SJSA1 (cell line): ENCODE data around the gene ACLY. TPM values are rescaled to one million over a fixed set of nuclear protein-coding genes. Genes with fewer than 3 reads are reported as not detected.

ENCODE experiments used
- DNase-seq, 2 experiments: peaks; one replicate each; pipeline ENCODE4 v3.0.0-alpha.2; 2015 to 2020; ENCODE audit warnings: low spot score in 2 of 2, low read depth in 1 of 2
- H3K27ac ChIP-seq: fragments of 250-450 bp; sonication (Bioruptor Pico); 2 replicates; pipeline ENCODE4 v1.5.1; 2020; ENCODE audit warnings: mild to moderate bottlenecking, moderate library complexity
- H3K27me3 ChIP-seq: fragments of 250-450 bp; sonication (Bioruptor Pico); replicated peaks from 2 replicates; pipeline ENCODE4 v1.5.1; 2020; ENCODE audit warnings: mild to moderate bottlenecking, moderate library complexity
- H3K36me3 ChIP-seq: fragments of 250-450 bp; sonication (Bioruptor Pico); 2 replicates; pipeline ENCODE4 v1.5.1; 2020; ENCODE audit warnings: mild to moderate bottlenecking
- H3K4me1 ChIP-seq: fragments of 250-450 bp; sonication (Bioruptor Pico); replicated peaks from 2 replicates; pipeline ENCODE4 v1.6.1; 2021; ENCODE audit warnings: mild to moderate bottlenecking
- H3K4me3 ChIP-seq: fragments of 250-450 bp; sonication (Bioruptor Pico); 2 replicates; pipeline ENCODE4 v1.5.1; 2020; ENCODE audit warnings: mild to moderate bottlenecking
- H3K9me3 ChIP-seq: fragments of 250-450 bp; sonication (Bioruptor Pico); replicated peaks from 2 replicates; pipeline ENCODE4 v1.5.1; 2020; ENCODE audit warnings: mild to moderate bottlenecking
- total RNA-seq: library from RNA; depleted of rRNA; stranded (reverse); fragments of >200 nt; shearing (Covaris generic); gene quantifications from 2 replicates; pipeline ENCODE4 v1.2.3, GENCODE V29; 2014

The ACLY gene
- total RNA-seq, 1 experiment from 2014 or later: 122 TPM

DNA sequence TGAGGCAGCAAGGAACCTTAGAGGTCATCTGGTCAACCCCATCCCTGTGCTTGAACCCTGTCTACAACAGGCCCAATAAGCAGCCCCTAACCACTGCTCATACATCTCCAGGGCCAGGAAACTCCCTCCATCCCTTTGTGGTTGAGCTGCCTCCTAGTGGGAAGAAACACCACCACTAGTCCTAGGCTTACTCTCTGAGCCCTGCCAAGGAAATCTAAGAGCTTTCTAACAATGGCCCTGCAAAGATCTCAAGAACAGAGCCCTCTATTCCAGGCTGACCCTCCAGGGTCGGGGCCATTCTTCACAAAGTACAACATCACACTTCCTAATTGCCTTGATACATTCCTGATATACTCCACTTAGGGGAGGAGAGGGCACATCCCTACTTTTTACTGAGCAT lies 5.8 kb downstream of the ACLY start:
- Histone ChIP-seq H3K27me3 (no peaks in the 10 kb centered on the region), H3K4me3 (no peak overlapping the region), H3K27ac (no peak overlapping the region), H3K36me3 (peaks cover 87% of the 10 kb centered on the region), H3K4me1 (peaks cover 34% of the 10 kb centered on the region), H3K9me3 (no peaks in the 10 kb centered on the region)
- no peak for DNase-seq

DNA sequence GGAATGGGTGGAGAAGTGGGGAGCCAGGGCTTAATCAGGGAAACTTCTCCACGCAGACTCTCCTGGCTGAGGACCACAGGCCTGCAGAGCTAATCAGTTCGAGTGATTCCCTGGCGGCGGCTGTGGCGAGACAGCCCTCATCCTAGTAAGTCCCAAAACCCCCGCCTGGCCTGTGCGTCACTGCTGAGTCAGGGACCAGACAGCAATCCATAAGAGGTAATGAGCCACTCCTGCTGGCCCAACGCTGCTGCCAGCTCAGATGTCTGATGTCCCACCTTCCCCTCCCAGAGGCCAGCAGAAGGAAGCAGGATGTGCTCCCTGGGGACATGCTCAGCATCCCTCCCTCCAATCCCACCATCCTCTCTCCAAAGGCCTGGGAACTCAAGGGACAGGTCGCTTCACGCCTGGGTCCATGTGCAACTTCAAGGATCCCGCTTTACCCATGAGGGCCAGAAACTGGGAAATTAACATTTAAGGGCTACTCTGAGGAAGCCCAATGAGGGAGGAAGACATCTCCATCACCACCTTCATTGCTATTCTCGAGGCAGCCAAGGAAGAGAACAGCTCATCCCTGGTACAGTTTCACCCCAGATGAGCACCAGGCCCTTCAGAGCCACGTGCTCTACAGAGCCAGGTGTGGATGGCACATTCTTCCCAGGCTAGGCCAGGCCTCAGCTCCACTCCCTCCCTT lies 7.9 kb downstream of the ACLY start:
- Histone ChIP-seq H3K27ac (peak overlapping the region; percentile 51), H3K4me1 (peaks cover 36% of the 10 kb centered on the region), H3K4me3 (no peak overlapping the region), H3K27me3 (no peaks in the 10 kb centered on the region), H3K36me3 (peaks cover 89% of the 10 kb centered on the region), H3K9me3 (no peaks in the 10 kb centered on the region)
- DNase-seq: peak; percentile 82 to 98

DNA sequence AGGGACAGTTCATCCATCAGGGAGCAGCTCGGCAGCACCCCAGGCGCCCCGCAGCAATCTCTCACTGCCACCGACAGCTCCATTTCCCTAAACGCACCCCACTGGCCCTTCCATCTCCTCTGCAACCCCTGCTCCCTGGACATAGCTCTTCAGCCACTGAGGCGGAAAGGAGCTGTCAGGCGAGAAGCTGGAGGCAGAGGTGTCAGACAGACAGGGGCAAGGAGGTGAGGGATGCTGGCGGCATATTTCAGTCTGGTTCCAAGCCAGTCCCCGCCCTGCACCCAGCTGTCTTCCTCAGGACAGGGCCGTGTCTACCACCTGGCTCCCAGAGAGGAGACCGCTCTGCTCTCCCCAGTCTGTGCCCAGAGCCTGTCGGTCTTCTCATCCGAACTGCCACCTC lies 9.7 kb downstream of the ACLY start:
- H3K27me3 ChIP-seq: no peaks in the 10 kb centered on the region
- peaks cover 36% of the 10 kb centered on the region for H3K4me1 ChIP-seq
- peaks cover 93% of the 10 kb centered on the region for H3K36me3 ChIP-seq
- DNase-seq: no peak
- no peak overlapping the region for H3K4me3 ChIP-seq
- H3K9me3 ChIP-seq: no peaks in the 10 kb centered on the region
- H3K27ac ChIP-seq: no peak overlapping the region

DNA sequence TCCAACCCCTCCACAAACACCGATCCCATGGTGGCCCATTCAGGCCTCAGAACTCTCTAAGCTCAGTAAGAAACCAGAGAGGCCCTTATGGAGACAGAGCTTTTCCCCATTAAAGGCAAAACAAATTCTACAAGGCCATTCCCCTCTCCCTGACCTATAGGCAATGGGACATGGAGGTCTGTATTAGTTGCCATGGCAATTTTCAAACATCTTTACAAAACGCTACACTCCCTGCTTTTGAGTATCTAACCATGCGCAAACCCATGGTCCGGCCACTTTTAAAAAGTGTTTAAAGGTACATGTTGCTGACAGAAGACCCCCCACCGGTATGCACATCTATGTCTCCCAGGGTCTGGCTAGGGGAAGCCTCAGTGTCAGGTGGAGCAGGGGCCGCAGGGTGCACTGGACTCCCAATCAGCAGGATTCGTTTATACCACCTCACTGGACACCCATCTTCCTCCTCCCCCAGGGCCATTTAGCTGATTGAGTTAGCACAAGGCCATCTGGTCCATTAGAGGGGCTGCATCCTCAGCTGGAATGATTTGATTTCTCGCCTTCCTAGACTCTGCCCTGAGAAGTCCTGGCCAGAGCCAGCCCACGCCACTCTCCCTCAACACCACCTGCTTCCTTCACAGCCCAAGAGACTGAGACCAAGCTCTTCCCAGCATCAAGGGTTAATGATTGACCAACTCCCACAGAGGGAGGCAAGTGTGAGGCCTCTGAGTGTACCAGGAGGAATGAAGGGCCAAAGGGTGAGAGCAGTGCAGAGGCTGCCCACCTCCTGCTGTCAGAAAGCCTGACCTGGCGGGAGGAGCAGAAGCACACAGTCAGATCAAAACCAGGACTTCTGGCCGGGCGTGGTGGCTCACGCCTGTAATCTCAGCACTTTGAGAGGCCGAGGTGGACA lies 10.9 kb downstream of the ACLY start:
- no peak overlapping the region for H3K4me3 ChIP-seq
- peaks cover 88% of the 10 kb centered on the region for H3K36me3 ChIP-seq
- no peaks in the 10 kb centered on the region for H3K27me3 ChIP-seq
- no peak for DNase-seq
- H3K27ac ChIP-seq: 0 out of 2 replicates have a peak overlapping the region, but pooled peaks have one; percentile 18
- H3K9me3 ChIP-seq: no peaks in the 10 kb centered on the region
- H3K4me1 ChIP-seq: peaks cover 36% of the 10 kb centered on the region

DNA sequence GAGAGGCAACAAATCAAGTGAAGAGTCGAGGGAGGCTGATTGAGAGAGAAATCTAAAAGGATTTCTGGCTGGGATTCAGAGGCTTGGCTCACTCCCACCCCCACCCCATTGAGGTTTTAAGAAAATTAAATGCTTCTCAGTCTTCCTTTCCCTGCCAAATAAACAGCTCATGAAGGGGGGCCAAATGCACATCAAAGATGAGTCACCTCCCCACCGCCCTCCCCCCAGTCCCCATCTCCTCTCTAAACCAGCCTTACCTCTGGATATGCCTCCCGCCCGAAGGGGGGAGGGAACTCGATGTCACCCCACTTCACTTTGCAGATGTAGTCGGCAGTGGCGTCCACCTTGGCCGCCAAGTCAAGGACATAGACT lies 11.6 kb downstream of the ACLY start:
- H3K9me3 ChIP-seq: no peaks in the 10 kb centered on the region
- peaks cover 36% of the 10 kb centered on the region for H3K4me1 ChIP-seq
- H3K36me3 ChIP-seq: peaks cover 88% of the 10 kb centered on the region
- no peaks in the 10 kb centered on the region for H3K27me3 ChIP-seq
- no peak overlapping the region for H3K27ac ChIP-seq
- no peak overlapping the region for H3K4me3 ChIP-seq
- DNase-seq: peak; percentile 52 to 66

DNA sequence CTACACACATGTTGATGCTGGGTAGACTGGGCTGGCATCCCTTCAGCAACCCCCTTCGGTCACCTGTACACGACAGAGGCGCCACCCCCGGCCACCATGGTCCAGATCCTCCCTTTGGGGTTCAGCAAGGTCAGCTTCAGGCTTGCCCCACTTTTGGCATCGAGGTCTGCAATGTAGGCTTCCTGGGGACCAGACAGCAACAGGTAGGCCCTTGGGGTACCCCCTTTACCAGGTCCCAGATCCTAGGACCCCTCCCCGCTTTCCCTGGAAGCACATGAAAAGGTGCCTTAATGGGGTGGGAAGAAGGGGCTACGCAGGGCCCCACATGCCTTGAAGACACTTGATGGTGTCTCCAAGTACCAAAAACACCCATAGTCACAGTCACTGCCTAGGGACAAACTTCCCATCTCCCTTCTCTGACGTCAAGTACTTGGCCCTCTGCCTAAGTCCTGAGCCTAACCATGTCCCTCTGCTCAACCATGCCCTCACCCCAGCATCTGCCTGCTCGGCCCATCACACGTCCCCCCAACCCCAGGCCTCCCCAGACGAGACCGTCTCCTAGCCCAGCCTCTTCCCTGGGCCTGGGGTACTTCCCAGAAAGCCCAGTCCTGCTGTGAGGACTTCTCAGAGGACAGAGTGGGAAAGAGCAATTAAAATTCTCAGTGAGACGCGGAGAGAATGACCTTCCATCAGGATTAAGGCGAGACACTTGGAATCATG lies 12.1 kb downstream of the ACLY start:
- H3K27ac ChIP-seq: no peak overlapping the region
- no peak overlapping the region for H3K4me3 ChIP-seq
- H3K9me3 ChIP-seq: no peaks in the 10 kb centered on the region
- no peaks in the 10 kb centered on the region for H3K27me3 ChIP-seq
- peaks cover 36% of the 10 kb centered on the region for H3K4me1 ChIP-seq
- no peak for DNase-seq
- H3K36me3 ChIP-seq: peaks cover 89% of the 10 kb centered on the region

DNA sequence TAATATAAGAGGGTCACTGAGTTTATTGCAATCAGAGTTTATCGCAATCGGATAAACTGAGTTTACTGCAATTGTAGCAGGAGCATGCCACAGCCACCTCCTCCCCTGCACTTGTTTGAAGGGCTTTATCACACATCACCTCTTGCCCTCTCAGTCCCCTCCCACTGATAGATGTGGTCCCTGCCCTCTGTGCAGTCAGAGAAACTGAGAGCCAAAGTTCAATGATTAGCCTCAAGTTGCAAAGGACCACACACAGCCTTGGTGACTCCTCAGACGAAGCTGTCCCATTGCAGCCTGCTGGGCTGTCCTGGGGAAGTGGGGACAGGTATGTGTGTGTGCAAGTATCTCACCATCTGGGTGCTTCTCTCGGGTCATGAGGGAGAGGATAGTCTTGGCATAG lies 13.6 kb downstream of the ACLY start:
- no peaks in the 10 kb centered on the region for H3K9me3 ChIP-seq
- no peak for DNase-seq
- H3K36me3 ChIP-seq: peaks cover 89% of the 10 kb centered on the region
- no peaks in the 10 kb centered on the region for H3K27me3 ChIP-seq
- no peak overlapping the region for H3K27ac ChIP-seq
- peaks cover 22% of the 10 kb centered on the region for H3K4me1 ChIP-seq
- no peak overlapping the region for H3K4me3 ChIP-seq

DNA sequence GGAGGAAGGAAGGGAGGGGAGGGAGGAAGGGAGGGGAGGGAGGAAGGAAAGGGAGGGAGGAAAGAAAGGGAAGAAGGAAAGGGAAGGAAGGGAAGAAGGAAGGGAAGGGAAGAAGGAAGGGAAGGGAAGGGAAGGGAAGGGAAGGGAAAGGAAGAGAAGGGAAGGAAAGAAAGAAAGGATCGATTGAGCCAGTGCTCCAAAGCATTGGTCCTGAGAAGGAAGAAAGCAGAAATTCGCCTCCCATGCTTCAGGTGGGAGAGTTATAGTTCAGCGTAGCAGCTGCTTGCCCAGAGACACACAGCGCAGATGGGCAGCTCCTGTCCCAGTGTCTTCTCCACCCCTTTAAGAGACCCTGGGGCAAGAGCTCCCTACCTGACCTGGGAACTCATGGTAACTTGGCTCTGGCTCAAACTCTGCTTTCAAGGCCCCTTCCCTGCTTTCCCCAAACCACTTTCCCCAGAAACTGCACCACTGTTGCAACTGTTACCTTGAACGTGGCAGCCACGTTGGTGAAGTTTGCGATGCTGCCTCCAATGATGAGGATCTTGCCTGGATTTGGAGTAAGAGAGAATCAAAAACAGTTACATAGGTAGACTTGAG lies 14.4 kb downstream of the ACLY start:
- Histone ChIP-seq H3K36me3 (peaks cover 85% of the 10 kb centered on the region), H3K27ac (no peak overlapping the region), H3K9me3 (no peaks in the 10 kb centered on the region), H3K4me3 (no peak overlapping the region), H3K4me1 (peaks cover 14% of the 10 kb centered on the region), H3K27me3 (no peaks in the 10 kb centered on the region)
- no peak for DNase-seq

DNA sequence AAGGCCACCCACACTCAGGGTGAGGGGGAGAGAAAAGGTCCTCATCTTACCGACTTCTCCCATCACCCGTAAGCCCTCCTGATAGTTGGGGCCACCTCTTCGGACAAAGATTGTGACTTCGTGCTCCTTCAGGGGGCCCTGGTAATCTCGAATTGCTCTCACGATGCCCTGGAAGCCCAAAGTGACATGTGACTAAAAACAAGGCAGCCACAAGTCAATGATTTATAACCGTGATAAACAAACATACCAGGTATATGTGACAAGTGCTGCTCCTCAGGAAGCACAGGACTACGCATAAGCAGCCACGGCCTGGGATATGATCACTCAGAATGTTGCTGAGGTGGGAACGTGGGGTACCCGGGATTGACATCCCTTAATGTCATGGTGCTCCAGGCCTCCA lies 17.1 kb downstream of the ACLY start:
- no peak for DNase-seq
- H3K9me3 ChIP-seq: no peaks in the 10 kb centered on the region
- no peak overlapping the region for H3K4me3 ChIP-seq
- no peak overlapping the region for H3K27ac ChIP-seq
- no peaks in the 10 kb centered on the region for H3K27me3 ChIP-seq
- H3K4me1 ChIP-seq: peaks cover 2% of the 10 kb centered on the region
- H3K36me3 ChIP-seq: peaks cover 85% of the 10 kb centered on the region

DNA sequence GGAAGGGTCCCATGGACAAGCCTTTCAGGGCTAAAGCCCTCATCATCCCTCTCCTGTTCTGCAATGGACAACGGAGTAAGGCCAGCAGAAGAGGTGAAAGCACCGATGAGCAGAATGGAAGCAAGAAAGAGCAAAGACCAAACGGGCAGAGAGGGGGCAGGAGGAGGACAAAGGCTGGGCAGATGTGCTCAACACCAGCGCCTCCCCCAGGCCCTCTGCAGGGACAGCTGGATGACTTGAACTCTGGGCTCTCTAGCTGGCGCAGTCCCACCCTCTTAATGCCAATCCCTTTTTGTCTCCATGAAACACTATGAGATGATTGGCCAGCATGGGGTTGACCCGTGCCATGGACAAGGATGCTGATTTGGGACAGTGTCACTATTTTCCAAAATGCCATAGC lies 22.0 kb downstream of the ACLY start:
- Histone ChIP-seq H3K4me1 (peaks cover 2% of the 10 kb centered on the region; the same call in 1 of the 2 replicates), H3K27ac (no peak overlapping the region), H3K36me3 (peaks cover 87% of the 10 kb centered on the region), H3K27me3 (no peaks in the 10 kb centered on the region), H3K9me3 (no peaks in the 10 kb centered on the region), H3K4me3 (no peak overlapping the region)
- DNase-seq: no peak

DNA sequence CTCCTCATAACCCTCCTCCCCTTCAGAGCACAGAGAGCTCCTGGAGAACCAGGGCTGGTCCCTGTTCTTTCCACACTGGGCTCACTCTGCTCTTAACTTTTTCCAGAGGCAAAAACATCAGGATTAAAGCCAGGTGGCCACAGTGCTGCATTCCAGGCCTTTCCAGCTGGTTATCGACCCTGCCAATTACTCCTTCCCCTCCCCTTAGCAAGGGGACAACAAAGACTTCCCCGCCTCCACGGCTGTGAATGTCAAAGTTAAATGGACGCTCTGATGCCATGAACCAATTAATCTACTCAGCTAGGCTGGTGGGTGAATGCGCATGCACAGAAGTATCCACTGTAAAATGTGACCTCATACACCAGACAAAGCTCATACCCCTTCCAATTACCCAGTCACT lies 23.1 kb downstream of the ACLY start:
- peaks cover 89% of the 10 kb centered on the region for H3K36me3 ChIP-seq
- H3K27me3 ChIP-seq: no peaks in the 10 kb centered on the region
- H3K27ac ChIP-seq: no peak overlapping the region
- H3K4me3 ChIP-seq: no peak overlapping the region
- H3K9me3 ChIP-seq: no peaks in the 10 kb centered on the region
- DNase-seq: no peak
- peaks cover 5% of the 10 kb centered on the region; the same call in 1 of the 2 replicates for H3K4me1 ChIP-seq

DNA sequence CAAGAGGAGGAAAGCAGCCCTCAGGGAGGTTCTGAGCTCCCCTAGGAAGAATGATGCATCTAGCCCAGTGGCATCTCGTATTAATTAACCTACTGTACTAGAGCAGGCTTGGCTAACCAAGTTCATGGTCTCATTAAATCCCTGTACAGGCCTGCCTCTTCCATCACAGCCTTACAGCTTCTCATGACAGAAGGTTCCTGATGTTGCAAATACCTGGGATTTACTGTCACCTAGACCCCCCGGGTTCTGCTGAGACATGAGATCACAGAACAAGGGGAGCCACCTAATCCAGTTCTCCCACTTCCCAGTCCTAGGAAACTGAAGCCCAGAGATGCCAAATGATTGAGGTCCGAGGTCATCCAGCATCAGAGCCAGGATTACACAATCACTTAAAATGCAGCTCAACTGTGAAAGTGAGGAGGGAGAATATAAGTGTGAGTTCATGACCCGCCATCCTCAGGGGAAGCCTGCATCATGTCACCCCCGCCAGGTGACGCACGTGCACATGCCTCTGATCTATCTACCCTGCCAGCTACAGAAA lies 23.9 kb downstream of the ACLY start:
- H3K36me3 ChIP-seq: peaks cover 92% of the 10 kb centered on the region
- no peaks in the 10 kb centered on the region for H3K9me3 ChIP-seq
- H3K4me1 ChIP-seq: peaks cover 5% of the 10 kb centered on the region; the same call in 1 of the 2 replicates
- H3K4me3 ChIP-seq: no peak overlapping the region
- H3K27ac ChIP-seq: no peak overlapping the region
- DNase-seq: peak in 1 of 2 experiments; percentile 15
- no peaks in the 10 kb centered on the region for H3K27me3 ChIP-seq

DNA sequence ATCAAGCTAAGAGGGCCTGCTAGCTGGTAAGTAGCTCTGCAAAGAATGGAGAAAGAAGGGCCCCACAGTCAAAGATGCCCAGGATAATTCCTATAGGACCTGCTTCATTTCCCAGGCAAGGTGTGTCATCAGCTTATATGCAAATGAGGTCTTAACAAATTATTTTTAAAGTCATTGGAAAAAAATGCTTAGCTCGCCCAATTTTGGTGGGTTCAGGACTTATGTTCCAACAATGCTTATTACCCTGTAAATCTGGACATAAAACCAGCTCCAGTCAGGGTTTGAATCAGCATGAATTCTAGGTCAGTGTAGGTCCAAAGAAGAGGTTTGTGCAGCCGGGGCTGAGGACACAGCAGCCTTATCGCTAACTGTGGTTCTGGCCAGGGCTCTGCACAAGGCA lies 25.4 kb downstream of the ACLY start:
- Histone ChIP-seq H3K27ac (no peak overlapping the region), H3K36me3 (peaks cover 92% of the 10 kb centered on the region), H3K4me3 (no peak overlapping the region), H3K27me3 (no peaks in the 10 kb centered on the region), H3K9me3 (no peaks in the 10 kb centered on the region), H3K4me1 (peaks cover 5% of the 10 kb centered on the region; the same call in 1 of the 2 replicates)
- no peak for DNase-seq
